Heart right ventricle (tissue), 16 donors: Measurements from ENCODE around the gene PXT1. TPM values are rescaled to one million over a fixed set of nuclear protein-coding genes. Genes with fewer than 3 reads are reported as not detected.

Experiments
- ATAC-seq, 8 donors: fragments of 200-7000 bp; cut with Tn5 transposase; one replicate each; pipeline ENCODE4 v1.9.1; 2020; ENCODE audit warnings: mild to moderate bottlenecking in 8 of 8, moderate library complexity in 8 of 8, moderate number of reproducible peaks in 1 of 8
- DNase-seq, 2 donors: peaks; one replicate each; pipeline ENCODE4 v3.0.0-alpha.2; 2020
- H3K27ac ChIP-seq, 10 donors: fragments of 200-600 bp; sonication (generic) in 2 of 10; one replicate each; pipeline versions ENCODE4 v1.5.0 to v1.8.0; 2020 to 2022; ENCODE audit warnings: mild to moderate bottlenecking in 3 of 10
- H3K27me3 ChIP-seq, 7 donors: fragments of 200-600 bp; one replicate each; pipeline ENCODE4 v1.8.0; 2021 to 2022; ENCODE audit warnings: mild to moderate bottlenecking in 2 of 7
- H3K36me3 ChIP-seq, 9 donors: fragments of 200-600 bp; sonication (generic) in 1 of 9; one replicate each; pipeline versions ENCODE4 v1.5.0 to v1.8.0; 2020 to 2022; ENCODE audit warnings: mild to moderate bottlenecking in 2 of 9
- H3K4me1 ChIP-seq, 9 donors: fragments of 200-600 bp; sonication (generic) in 1 of 9; one replicate each; pipeline versions ENCODE4 v1.5.0 to v1.8.0; 2020 to 2022; ENCODE audit warnings: mild to moderate bottlenecking in 4 of 9
- H3K4me3 ChIP-seq, 10 donors: fragments of 200-600 bp; sonication (generic) in 2 of 10; one replicate each; pipeline versions ENCODE4 v1.5.0 to v1.8.0; 2020 to 2022; ENCODE audit warnings: mild to moderate bottlenecking in 7 of 10, moderate library complexity in 2 of 10
- H3K9me3 ChIP-seq, 11 donors: fragments of 200-600 bp in 10 of 11; sonication (generic) in 2 of 11; one replicate each; pipeline versions ENCODE4 v1.5.0 to v1.8.0; 2013 to 2022; ENCODE audit warnings: mild to moderate bottlenecking in 2 of 11, control low read depth in 1 of 11, moderate library complexity in 1 of 11
- WGBS, 2 donors: extraction: QIAGEN DNeasy Blood & Tissue Kit; methylation state at CpG; one replicate each; pipeline ENCODE4 v1.1.7; 2013; ENCODE audit warnings: inconsistent platforms in 1 of 2; 5-methylcytosine and 5-hydroxymethylcytosine counted together
- intact Hi-C, 10 donors: fragments of 100-400 bp; cut with DNase I; formaldehyde crosslinking; loops; one replicate each; pipeline versions ENCODE4 v1.11.1 to v1.14.2; 2022
- polyA plus RNA-seq, 2 donors: library from polyadenylated mRNA; stranded (reverse); fragments of 200-250 nt; gene quantifications; one replicate each; pipeline ENCODE4 v1.2.3, GENCODE V29; 2013
- total RNA-seq, 10 donors: library from RNA; stranded (reverse); fragmentation: NEBNext Ultra II Directional in 3 of 10; extraction: Animal tissue kit (Norgen Biotek cat#: 25700) in 3 of 10; gene quantifications; one replicate each; pipeline versions ENCODE4 v1.2.1 to v1.2.4, GENCODE V29; 2021 to 2023
- TF ChIP-seq, protein P1 (sequence below), 9 donors: fragments of 200-600 bp; sonication (generic) in 2 of 9; IDR thresholded peaks; one replicate each; pipeline versions ENCODE4 v1.5.0 to v1.8.0; 2021 to 2022; ENCODE audit warnings: antibody characterized with exemption in 9 of 9, mild to moderate bottlenecking in 5 of 9, moderate library complexity in 1 of 9
- donor health status: Arrhythmogenic right ventricular cardiomyopathy.
- donor health status: ischemic (EF 13 %, LVEDD 7.1; RV severe dilation, severe dysfunction).
- donor health status: healthy with polysubstance abuse.
- donor health status: DM: no; HTN: yes; CAD: no.
- donor health status: DM: no; HTN: no; CAD: no.
- donor health status: ischemic (EF 25% LVEDD 6.9; RV normal size, moderate dysfunction).
- donor health status: ischemic (EF 25% LVEDD 5.7; RV mildly dilated, moderate dysfunction).
- donor health status: healthy.
- donor health status: DM: yes; HTN: yes; CAD: no.
- donor health status: Ischemic cardiomyopathy.
- donor health status: ischemic (EF 35%, LVEDD 5.7; RV mildly dilated, moderate dysfunction).
- donor health status: nonischemic (EF 11% LVEDD 7.7; RV severe dilation, severe dysfunction).
- donor health status: DM: yes; HTN: yes; CAD: no.
- donor health status: PGD.
- donor health status: ischemic (EF 29% LVEDD 5.4; RV normal size, mild dysfunction).
- donor health status: nonischemic (EF 23%, LVEDD 6.1; RV moderate dilation, normal function).

Gene PXT1
- total and polyA plus RNA-seq, 12 donors, result 0.15 to 0.34 (median 0.23) TPM; not detected in 5

DNA sequence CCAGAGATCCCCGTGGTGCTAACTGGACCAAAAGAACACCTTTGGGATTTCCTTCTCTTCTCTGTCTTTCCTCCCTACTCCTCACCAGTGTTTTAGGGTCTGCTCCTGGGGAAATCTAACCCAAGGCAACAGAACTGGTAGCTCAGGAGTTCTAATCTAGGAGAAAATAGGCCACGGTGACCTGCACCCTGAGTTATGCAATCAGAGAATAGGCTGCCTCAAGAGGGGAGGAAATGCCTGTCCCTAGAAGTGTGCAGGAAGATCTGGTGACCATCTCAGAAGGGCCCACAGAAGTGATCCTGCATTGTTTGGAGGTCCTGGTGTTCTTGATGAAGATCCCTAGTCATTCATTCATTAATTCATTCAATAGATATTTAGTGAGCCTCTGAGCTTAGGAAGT is 58.6 kb downstream of the PXT1 start:
- no peak for ATAC-seq
- Histone ChIP-seq H3K4me3 (no peak overlapping the region), H3K4me1 (peaks cover 0 to 23% (median 16%) of the 10 kb centered on the region in 9 donors), H3K27ac (no peak overlapping the region), H3K36me3 (no peaks in the 10 kb centered on the region), H3K9me3 (no peaks in the 10 kb centered on the region), H3K27me3 (peaks cover 0 to 21% (median 3%) of the 10 kb centered on the region in 7 donors)
- DNase-seq, result no peak
- TF ChIP-seq, protein P1, sequence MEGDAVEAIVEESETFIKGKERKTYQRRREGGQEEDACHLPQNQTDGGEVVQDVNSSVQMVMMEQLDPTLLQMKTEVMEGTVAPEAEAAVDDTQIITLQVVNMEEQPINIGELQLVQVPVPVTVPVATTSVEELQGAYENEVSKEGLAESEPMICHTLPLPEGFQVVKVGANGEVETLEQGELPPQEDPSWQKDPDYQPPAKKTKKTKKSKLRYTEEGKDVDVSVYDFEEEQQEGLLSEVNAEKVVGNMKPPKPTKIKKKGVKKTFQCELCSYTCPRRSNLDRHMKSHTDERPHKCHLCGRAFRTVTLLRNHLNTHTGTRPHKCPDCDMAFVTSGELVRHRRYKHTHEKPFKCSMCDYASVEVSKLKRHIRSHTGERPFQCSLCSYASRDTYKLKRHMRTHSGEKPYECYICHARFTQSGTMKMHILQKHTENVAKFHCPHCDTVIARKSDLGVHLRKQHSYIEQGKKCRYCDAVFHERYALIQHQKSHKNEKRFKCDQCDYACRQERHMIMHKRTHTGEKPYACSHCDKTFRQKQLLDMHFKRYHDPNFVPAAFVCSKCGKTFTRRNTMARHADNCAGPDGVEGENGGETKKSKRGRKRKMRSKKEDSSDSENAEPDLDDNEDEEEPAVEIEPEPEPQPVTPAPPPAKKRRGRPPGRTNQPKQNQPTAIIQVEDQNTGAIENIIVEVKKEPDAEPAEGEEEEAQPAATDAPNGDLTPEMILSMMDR (IDR thresholded peaks at IDR 0.05), result no peak
- intact Hi-C loops, result no loop called here
- WGBS, 2 donors, result 83 to 85% methylated on average over 2 of the region's 2 CpGs

DNA sequence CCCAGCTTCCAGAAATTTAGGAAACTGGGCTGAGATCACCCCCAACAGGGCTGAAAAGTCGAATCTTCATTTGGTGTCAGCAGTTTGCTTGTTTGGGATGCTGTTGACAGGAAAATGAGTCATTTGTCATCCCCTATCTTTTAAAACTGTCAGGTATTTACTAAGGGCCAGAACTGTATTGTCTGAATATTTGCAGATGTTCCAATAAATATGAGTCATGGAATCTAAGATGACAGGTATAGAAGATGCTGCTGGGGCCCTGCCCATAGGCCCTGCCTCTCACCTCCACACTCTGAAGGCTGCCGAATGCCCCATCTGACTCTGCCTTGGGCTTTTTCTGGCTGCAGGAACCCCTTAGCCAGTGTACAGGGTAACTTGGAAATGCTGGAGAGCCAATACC is 59.0 kb downstream of the PXT1 start:
- no peaks in the 10 kb centered on the region for H3K9me3 ChIP-seq
- intact Hi-C loops, result no loop called here
- peaks cover 0 to 18% (median 3%) of the 10 kb centered on the region in 7 donors for H3K27me3 ChIP-seq
- H3K36me3 ChIP-seq, result no peaks in the 10 kb centered on the region
- 93 to 94% methylated on average over 2 of the region's 2 CpGs for WGBS, 2 donors
- TF ChIP-seq, protein P1 (IDR thresholded peaks at IDR 0.05), result no peak
- ATAC-seq, result no peak
- no peak for DNase-seq
- H3K4me1 ChIP-seq, result peaks cover 0 to 23% (median 16%) of the 10 kb centered on the region in 9 donors
- H3K4me3 ChIP-seq, result no peak overlapping the region
- no peak overlapping the region for H3K27ac ChIP-seq

DNA sequence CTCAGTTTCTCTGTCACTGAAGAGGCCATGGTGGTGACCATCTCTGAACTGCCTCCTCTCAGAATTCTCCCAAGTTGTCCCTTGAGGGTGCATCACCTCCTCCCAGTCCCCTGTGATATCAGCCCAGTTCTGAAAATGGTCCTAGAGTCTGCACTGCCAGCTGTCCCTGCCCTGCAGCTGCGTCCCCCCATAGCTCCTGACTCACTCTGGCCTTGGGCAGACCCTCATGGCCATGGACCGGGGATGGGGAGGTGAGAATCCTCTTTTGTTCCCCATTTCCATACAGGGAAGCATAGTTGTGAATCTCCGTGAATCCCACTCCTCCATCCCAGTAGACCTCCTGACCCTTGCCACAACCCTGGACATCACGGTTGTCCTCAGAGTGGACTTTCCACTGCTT is 59.7 kb downstream of the PXT1 start:
- Histone ChIP-seq H3K27me3 (peaks cover 0 to 12% (median 3%) of the 10 kb centered on the region in 7 donors), H3K9me3 (no peaks in the 10 kb centered on the region), H3K4me1 (peaks cover 0 to 22% (median 15%) of the 10 kb centered on the region in 9 donors), H3K4me3 (no peak overlapping the region), H3K36me3 (no peaks in the 10 kb centered on the region), H3K27ac (no peak overlapping the region)
- WGBS, 2 donors, result 72 to 86% methylated on average over 4 of the region's 4 CpGs
- ATAC-seq, result no peak
- intact Hi-C loops, result no loop called here
- TF ChIP-seq, protein P1 (IDR thresholded peaks at IDR 0.05), result no peak
- no peak for DNase-seq

DNA sequence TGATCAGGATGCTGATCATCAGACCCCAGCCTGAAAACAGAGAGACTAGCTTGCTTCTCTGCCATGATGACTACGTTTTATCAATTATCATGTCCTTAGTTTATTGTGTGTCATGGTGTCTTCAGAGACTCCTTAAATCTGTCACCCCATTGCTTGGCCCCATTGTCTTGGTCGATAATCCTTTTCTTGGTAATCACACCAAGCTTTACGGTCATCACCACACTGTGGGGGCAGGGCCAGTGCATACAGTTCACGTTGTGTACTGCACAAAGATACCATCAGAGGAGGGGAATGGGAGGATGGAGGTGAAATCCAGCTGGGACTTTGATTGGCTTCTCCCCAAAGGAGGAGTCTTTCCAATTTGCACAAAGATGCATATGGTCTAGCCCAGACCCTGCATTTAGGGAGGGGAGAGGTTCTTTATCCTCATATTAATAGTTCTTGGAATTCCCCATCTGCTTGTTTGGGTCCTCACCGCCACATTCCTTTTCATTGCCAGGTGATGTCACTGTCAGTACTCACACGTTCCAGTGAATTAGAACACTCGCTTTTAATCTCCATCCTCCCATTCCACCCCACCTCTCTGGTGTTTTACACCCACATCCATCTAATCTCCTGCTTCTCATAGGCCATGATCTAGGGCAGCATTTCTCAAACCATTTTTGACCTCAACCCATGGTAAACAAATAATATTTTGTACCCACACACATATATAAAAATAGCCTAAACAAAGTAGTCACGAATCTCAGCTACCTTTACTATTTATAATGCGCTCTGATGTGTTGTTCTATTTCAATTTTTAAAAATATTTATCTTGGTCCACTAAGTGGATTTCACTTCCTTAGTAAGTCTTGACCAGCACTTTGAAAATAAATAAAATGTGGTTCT is 60.9 kb downstream of the PXT1 start:
- no peaks in the 10 kb centered on the region for H3K9me3 ChIP-seq
- H3K27me3 ChIP-seq, result peaks cover 0 to 9% (median 0%) of the 10 kb centered on the region in 7 donors
- H3K4me3 ChIP-seq, result no peak overlapping the region
- no peak for DNase-seq
- intact Hi-C loops, result no loop called here
- 82 to 83% methylated on average over 9 of the region's 9 CpGs for WGBS, 2 donors
- ATAC-seq, result no peak
- peaks cover 0 to 10% (median 4%) of the 10 kb centered on the region in 9 donors for H3K4me1 ChIP-seq
- no peak overlapping the region for H3K27ac ChIP-seq
- no peaks in the 10 kb centered on the region for H3K36me3 ChIP-seq
- TF ChIP-seq, protein P1 (IDR thresholded peaks at IDR 0.05), result no peak
